ENCODE measurements around the gene ADGRV1.
"Not testable (repeated sequence)": the region's sequence is repeated elsewhere in the genome, so short reads cannot be mapped to it uniquely, and the experiment has no call there.

DNA sequence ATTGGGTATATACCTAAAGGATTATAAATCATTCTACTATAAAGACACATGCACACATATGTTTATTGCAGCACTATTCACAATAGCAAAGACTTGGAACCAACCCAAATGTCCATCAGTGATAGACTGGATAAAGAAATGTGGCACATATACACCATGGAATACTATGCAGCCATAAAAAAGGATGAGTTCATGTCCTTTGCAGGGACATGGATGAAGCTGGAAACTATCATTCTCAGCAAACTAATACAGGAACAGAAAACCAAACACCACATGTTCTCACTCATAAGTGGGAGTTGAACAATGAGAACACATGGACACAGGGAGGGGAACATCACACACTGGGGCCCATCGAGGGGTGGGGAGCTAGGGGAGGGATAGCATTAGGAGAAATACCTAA lies 482.5 kb downstream of the ADGRV1 start:
- TF ChIP-seq YY1 (IDR thresholded peaks at IDR 0.05; ENCODE audit: insufficient read depth, insufficient read length); ZNF274 (IDR thresholded peaks at IDR 0.05; ENCODE audit: low read depth, low read length); SUZ12 (IDR thresholded peaks at IDR 0.05; ENCODE audit: extremely low read depth, insufficient read depth, insufficient read length): not testable (repeated sequence)
